IPS DF 6.9 (cell line): ENCODE results near the gene BIRC6.

Experiments
- DNase-seq: peaks from one replicate; pipeline ENCODE4 v3.0.0-alpha.2; 2013; ENCODE audit warnings: low read depth, low spot score
- H3K27ac ChIP-seq: one replicate; pipeline ENCODE4 v1.5.1; 2013; ENCODE audit warnings: low read length, control low read depth
- H3K27me3 ChIP-seq: 2 replicates; pipeline ENCODE4 v1.6.1; 2013; ENCODE audit warnings: mild to moderate bottlenecking, low read length; ENCODE audit not compliant: control insufficient read depth, insufficient read depth
- H3K36me3 ChIP-seq: 2 replicates; pipeline ENCODE4 v1.6.1; 2013; ENCODE audit warnings: low read length; ENCODE audit not compliant: control insufficient read depth, insufficient read depth
- H3K4me1 ChIP-seq: 2 replicates; pipeline ENCODE4 v1.6.1; 2013; ENCODE audit warnings: low read length; ENCODE audit not compliant: control insufficient read depth, insufficient read depth
- H3K4me3 ChIP-seq: 2 replicates; pipeline ENCODE4 v1.5.1; 2013; ENCODE audit warnings: mild to moderate bottlenecking, low read length
- H3K9me3 ChIP-seq: 2 replicates; pipeline ENCODE4 v1.6.1; 2013; ENCODE audit warnings: low read length, inconsistent platforms; ENCODE audit not compliant: control insufficient read depth, insufficient read depth
- WGBS: extraction: QIAGEN DNeasy Blood & Tissue Kit; methylation state at CpG from one replicate; pipeline ENCODE4 v1.1.7; 2013; ENCODE audit warnings: mixed read lengths, missing lambda C conversion rate; ENCODE audit not compliant: insufficient read length, insufficient coverage; 5-methylcytosine and 5-hydroxymethylcytosine counted together

BIRC6 gene

GRCh38 chr2:32572737-32573136 is 215.9 kb downstream of the BIRC6 start:
- no peaks in the 10 kb centered on the region for H3K27me3 ChIP-seq
- no peak overlapping the region for H3K27ac ChIP-seq
- no peaks in the 10 kb centered on the region for H3K9me3 ChIP-seq
- H3K36me3 ChIP-seq, result no peaks in the 10 kb centered on the region; the same call in 1 of the 2 replicates
- no peak overlapping the region for H3K4me3 ChIP-seq
- no CpG with 5 or more reads among the region's 2 CpGs for WGBS
- no peak for DNase-seq
- H3K4me1 ChIP-seq, result no peaks in the 10 kb centered on the region

GRCh38 chr2:32591669-32592463 is 235.0 kb downstream of the BIRC6 start:
- WGBS, result no CpG with 5 or more reads among the region's 3 CpGs
- no peaks in the 10 kb centered on the region for H3K4me1 ChIP-seq
- no peak for DNase-seq
- no peak overlapping the region for H3K4me3 ChIP-seq
- no peaks in the 10 kb centered on the region for H3K9me3 ChIP-seq
- no peaks in the 10 kb centered on the region for H3K27me3 ChIP-seq
- H3K36me3 ChIP-seq, result no peaks in the 10 kb centered on the region
- no peak overlapping the region for H3K27ac ChIP-seq

GRCh38 chr2:32594573-32594972 is 237.8 kb downstream of the BIRC6 start:
- Histone ChIP-seq H3K36me3 (no peaks in the 10 kb centered on the region), H3K27ac (no peak overlapping the region)
- WGBS, result 100% methylated on average over 1 of the region's 3 CpGs

DNA sequence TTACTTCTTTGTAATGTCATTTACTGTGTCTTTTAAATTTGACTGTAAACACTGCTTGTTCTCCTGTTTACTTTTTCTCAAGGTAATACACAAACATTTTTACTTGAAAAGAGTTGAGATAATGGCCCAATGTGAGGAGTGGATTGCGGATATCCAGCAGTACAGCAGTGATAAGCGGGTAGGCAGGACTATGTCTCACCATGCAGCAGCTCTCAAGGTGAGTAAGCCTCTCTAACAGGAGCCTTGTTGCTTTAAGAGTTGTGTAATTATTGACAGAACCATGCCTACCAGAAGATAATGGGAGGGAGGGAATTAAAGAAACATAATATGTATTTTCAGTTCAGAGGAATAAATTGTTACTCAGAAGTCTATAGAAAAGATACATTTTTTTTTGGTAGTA is 254.5 kb downstream of the BIRC6 start:
- H3K36me3 ChIP-seq, result peaks cover 5% of the 10 kb centered on the region; the same call in 1 of the 2 replicates
- no peak overlapping the region for H3K27ac ChIP-seq
- H3K9me3 ChIP-seq, result no peaks in the 10 kb centered on the region
- no peak for DNase-seq
- H3K27me3 ChIP-seq, result no peaks in the 10 kb centered on the region
- H3K4me1 ChIP-seq, result no peaks in the 10 kb centered on the region
- no peak overlapping the region for H3K4me3 ChIP-seq
- no CpG with 5 or more reads among the region's 2 CpGs for WGBS

More at GRCh38 chr2:32594573-32594972, 237.8 kb downstream of the BIRC6 start:
- Histone ChIP-seq H3K9me3 (no peaks in the 10 kb centered on the region), H3K4me3 (no peak overlapping the region), H3K4me1 (no peaks in the 10 kb centered on the region), H3K27me3 (no peaks in the 10 kb centered on the region)
- no peak for DNase-seq

DNA sequence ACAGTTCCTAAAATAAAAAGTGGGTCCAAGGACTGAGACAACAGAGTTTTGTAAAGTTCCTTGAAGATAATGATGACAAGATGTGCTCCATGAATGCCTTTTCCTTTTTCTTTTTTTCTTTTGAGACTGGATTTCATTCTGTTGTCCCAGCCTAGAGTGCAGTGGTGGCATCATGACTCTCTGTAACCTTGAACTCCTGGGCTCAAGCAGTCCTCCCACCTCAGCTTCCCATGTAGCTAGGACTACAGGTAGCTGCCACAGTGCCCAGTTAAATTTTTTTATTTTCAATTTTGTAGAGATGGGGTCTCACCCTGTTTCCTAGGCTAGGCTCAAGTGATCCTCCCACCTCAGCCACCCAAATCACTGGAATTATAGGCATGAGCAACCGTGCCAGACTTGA is 254.9 kb downstream of the BIRC6 start:
- H3K27me3 ChIP-seq, result no peaks in the 10 kb centered on the region
- H3K27ac ChIP-seq, result no peak overlapping the region
- H3K9me3 ChIP-seq, result no peaks in the 10 kb centered on the region
- WGBS, result no CpG with 5 or more reads among the region's 1 CpG
- H3K4me1 ChIP-seq, result no peaks in the 10 kb centered on the region
- H3K36me3 ChIP-seq, result peaks cover 5% of the 10 kb centered on the region; the same call in 1 of the 2 replicates
- H3K4me3 ChIP-seq, result no peak overlapping the region
- DNase-seq, result no peak

DNA sequence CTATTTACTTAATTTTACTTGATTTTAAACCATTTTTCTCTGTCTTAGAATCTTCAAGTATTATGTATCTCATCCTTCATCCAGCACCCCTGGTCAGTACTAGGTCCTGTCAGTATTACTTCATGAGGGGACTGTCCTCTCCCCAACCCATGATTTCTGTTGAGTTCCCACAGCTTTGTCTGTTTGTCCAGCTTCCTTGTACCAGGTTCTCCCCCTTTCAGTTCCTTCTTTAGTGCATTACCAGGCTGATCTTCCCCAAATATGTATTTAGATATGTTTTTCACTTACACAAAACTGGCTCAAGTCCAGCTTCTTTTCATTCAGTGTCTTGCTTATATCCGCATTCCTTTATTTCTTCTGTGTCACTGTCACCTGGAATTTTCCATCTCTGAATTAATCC is 257.3 kb downstream of the BIRC6 start:
- DNase-seq, result no peak
- no peaks in the 10 kb centered on the region for H3K9me3 ChIP-seq
- H3K4me1 ChIP-seq, result no peaks in the 10 kb centered on the region
- H3K27ac ChIP-seq, result no peak overlapping the region
- no CpG with 5 or more reads among the region's 1 CpG for WGBS
- peaks cover 2% of the 10 kb centered on the region; the same call in 1 of the 2 replicates for H3K36me3 ChIP-seq
- H3K4me3 ChIP-seq, result no peak overlapping the region
- no peaks in the 10 kb centered on the region for H3K27me3 ChIP-seq

GRCh38 chr2:32617599-32618189 is 260.9 kb downstream of the BIRC6 start:
- H3K27ac ChIP-seq, result no peak overlapping the region
- no CpG with 5 or more reads among the region's 5 CpGs for WGBS
- H3K9me3 ChIP-seq, result no peaks in the 10 kb centered on the region
- H3K27me3 ChIP-seq, result no peaks in the 10 kb centered on the region
- no peak for DNase-seq
- H3K4me1 ChIP-seq, result no peaks in the 10 kb centered on the region
- H3K36me3 ChIP-seq, result peaks cover 2% of the 10 kb centered on the region; the same call in 1 of the 2 replicates
- H3K4me3 ChIP-seq, result no peak overlapping the region

DNA sequence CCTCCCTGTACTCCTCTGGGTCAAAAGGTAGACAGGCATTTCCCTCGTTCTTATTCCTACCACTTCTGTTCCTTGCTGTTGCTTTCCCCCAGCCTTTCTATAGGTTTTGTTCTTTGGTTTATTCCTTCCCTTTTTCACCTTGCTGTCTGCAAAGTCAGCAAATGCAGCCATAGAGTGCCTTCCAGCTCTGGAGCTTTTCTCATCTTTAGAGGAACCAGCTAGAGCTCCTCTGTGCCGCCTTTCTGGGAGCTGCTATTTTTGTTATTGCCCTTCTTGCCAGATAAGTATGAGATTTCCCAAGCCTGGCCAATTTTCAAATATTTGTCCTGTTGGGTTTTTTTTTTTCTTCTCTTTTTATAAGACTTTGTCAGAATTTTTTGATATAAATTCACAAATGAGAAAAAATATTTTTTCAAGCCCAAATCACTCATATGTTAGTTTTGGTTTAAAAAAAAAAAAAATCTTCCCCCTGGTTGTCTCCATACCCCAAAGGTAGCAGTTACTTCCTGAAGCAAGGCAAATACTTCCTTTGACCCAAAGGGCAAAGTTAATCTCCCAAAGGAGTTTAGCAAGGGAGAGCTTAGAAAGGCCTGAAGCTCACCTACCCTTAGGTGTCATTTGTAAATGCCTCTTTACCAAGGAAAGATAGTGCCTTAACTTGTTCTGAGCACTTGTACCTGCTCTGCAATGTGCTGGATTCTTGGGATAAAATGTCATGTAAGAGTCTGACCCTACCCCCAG is 265.9 kb downstream of the BIRC6 start:
- no peaks in the 10 kb centered on the region for H3K36me3 ChIP-seq
- DNase-seq, result no peak
- no CpG with 5 or more reads among the region's 2 CpGs for WGBS
- no peaks in the 10 kb centered on the region for H3K4me1 ChIP-seq
- H3K27ac ChIP-seq, result no peak overlapping the region
- no peaks in the 10 kb centered on the region for H3K27me3 ChIP-seq
- no peak overlapping the region for H3K4me3 ChIP-seq
- no peaks in the 10 kb centered on the region for H3K9me3 ChIP-seq

- Histone ChIP-seq H3K9me3 (no peaks in the 10 kb centered on the region), H3K36me3 (no peaks in the 10 kb centered on the region), H3K27ac (no peak overlapping the region), H3K4me1 (no peaks in the 10 kb centered on the region), H3K27me3 (no peaks in the 10 kb centered on the region), H3K4me3 (no peak overlapping the region)
- no CpG with 5 or more reads among the region's 6 CpGs for WGBS
- DNase-seq, result no peak
Observed at GRCh38 chr2:32623311-32623706, 266.5 kb downstream of the BIRC6 start.

GRCh38 chr2:32624812-32625211 is 268.0 kb downstream of the BIRC6 start:
- no CpG with 5 or more reads among the region's 3 CpGs for WGBS
- H3K36me3 ChIP-seq, result no peaks in the 10 kb centered on the region
- no peak overlapping the region for H3K4me3 ChIP-seq
- no peaks in the 10 kb centered on the region for H3K9me3 ChIP-seq
- no peak overlapping the region for H3K27ac ChIP-seq
- no peaks in the 10 kb centered on the region for H3K27me3 ChIP-seq
- DNase-seq, result no peak
- no peaks in the 10 kb centered on the region for H3K4me1 ChIP-seq
